Stimulated activated CD8-positive, alpha-beta memory T cell treated with anti-CD3 and anti-CD28 coated beads, Interleukin-4, amount 100 ng/mL, for 4 hours (primary cell): ENCODE data around the gene DDX5.

Source experiments
- DNase-seq, 2 donors: peaks; one replicate each; pipeline ENCODE4 v3.0.0-alpha.2; 2020; ENCODE audit warnings: low read depth in 2 of 2, low spot score in 1 of 2

The DDX5 gene

GRCh38 chr17:64448665-64449512 is 57.2 kb downstream of the DDX5 start, which contains the start of gene MILR1:
TSS of gene MILR1 (plus strand) at chr17:64449115. CDS start at chr17:64449169, 54 bp downstream.
- no peak for DNase-seq
